Fibroblast of lung (primary cell): Measurements from ENCODE around the gene IBA57.

Source experiments
- CTCF ChIP-seq, 2 donors: IDR thresholded peaks in 1 of 2; conservative IDR thresholded peaks in 1 of 2; 1 replicate in 1 of 2; 2 replicates in 1 of 2; pipeline ENCODE4 v1.5.1; 2011 to 2012; ENCODE audit warnings: low read length in 2 of 2, control low read depth in 1 of 2, inconsistent platforms in 1 of 2, low read depth in 1 of 2, mild to moderate bottlenecking in 1 of 2
- EZH2 ChIP-seq: IDR thresholded peaks from 2 replicates; pipeline ENCODE4 v1.5.1; 2012; ENCODE audit warnings: low read length, control low read depth, mild to moderate bottlenecking; ENCODE audit errors: missing control alignments

- TF ChIP-seq CTCF (conservative IDR thresholded peaks at IDR 0.05 in 1 of 2, IDR thresholded peaks at IDR 0.05 in 1 of 2; ENCODE audit: low read depth in 1 of 2, low read length in 2 of 2) (no peak), EZH2 (no peak)
These were observed 49.5 kb downstream of the IBA57 start for GRCh38 chr1:228214921-228215662.
